Left forelimb (tissue), 1 donor: ENCODE measurements around the gene BPHL.
"Not testable (repeated sequence)": the region's sequence is repeated elsewhere in the genome, so short reads cannot be mapped to it uniquely, and the experiment has no call there.

ENCODE experiments used
- DNase-seq: peaks from one replicate; pipeline ENCODE4 v3.0.0-alpha.2; 2018; ENCODE audit warnings: low spot score

BPHL gene

DNA sequence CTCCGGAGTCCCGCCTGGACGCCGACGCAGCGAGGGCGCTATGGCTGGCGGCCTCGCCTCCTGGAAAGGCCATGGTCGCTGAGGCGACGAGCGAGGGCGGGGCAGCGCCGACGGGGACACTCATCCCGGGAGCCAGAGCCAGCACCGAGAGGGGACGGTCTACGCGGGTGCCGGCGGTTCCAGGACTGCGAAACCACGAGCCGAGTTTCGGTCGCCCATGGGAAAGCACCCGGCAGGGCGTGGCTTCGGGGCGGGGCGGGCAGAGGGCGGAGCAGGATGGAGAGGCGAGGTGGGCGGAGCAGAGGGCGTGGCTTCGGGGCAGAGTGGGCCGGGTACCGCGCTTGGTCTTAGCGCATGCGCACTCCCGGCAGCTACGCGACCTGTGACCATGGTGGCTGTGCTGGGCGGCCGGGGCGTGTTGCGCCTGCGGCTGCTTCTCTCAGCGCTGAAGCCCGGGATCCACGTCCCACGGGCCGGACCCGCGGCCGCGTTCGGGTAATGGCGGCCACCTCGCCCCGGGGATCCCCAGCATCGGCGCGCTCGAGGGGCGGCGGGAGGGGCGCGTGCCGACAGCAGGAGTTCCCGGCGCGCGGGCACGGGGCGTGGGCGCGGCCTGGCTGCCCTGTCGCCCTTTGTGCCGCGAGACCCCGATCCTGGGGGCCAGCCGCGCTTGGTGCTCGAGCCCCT is at the start of gene BPHL:
Gene BPHL (plus strand): TSS at position 359 of the 687 bp plus-strand sequence. CDS start 30 bp downstream, at position 389.
- peak; percentile 99 for DNase-seq

DNA sequence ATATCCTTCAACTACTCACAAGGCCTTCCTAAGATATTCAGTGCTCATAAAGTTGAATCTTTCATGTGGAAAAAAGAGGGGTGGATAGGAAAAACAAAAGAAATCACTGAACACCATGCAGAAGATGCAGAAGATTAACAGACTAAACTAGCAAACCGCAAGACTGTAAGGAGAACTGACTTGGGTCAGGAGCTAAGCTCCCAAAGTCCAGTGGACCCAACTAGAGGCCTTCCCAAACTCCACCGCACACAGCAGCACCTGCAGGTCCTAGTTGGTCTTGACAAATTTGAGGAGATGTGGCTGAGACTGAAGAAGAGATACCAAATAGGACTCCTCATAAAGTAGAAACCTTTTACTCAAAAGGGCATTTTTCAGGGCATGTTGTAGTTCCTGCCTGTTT is 46.9 kb upstream of the BPHL start:
- DNase-seq: no peak

DNA sequence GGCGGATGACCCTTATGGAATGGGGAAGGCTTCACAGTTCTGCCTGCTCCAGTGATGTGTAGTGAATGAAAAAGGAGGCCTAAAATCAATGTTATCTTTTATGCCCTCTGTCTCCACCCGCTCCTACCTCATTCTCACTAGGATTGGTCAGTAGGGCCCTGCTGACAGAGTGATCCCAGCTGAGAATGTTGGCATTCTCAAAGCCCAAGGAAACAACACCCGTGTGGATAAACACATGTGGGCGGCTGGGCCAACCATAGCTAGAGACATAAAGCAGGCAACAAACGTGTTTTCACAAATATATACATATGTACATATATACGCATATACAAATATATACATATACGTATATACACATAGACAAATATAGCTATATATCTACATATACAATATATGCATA is 45.7 kb upstream of the BPHL start:
- DNase-seq: no peak

GRCh38 chr6:3073382-3073781 is 45.1 kb upstream of the BPHL start:
- no peak for DNase-seq

- DNase-seq: no peak
Observed at GRCh38 chr6:3075772-3076113, 42.8 kb upstream of the BPHL start.

DNA sequence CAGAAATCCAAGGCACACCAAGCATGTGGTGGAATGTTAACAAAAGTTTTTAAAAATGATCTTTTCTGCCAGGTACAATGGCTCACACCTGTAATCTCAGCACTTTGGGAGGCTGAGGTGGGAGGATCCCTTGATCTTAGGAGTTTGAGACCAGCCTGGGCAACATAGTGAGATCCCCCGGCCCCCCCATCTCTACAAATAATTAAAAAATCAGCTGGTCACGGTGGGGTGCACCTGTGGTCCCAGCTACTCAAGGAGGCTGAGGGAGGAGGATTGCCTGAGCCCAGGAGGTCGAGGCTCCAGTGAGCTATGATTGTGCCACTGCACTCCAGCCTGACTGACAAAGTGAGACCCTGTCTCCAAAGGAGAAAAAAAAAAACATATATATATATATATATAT is 42.2 kb upstream of the BPHL start:
- no peak for DNase-seq

DNA sequence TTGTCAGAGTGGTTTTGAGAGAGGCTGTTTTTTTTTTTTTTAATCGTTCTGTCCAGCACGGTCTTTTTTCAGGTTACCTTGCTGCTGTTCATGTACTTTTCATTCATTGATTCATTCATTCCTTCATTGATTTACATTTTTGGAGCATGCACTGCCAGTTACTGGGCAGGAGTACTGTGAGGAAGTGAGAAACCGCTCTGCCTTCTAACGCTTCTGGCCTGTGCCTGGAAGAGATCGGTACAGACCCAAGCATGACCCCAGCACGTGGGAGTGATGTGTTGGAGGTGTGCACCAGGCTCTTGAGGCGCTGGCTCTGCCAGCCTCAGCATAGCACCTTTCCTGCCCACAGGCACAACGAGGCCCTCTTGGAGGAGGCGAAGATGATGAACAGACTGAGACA is 41.1 kb upstream of the BPHL start:
- no peak for DNase-seq

- DNase-seq: not testable (repeated sequence)
Observed at GRCh38 chr6:3078952-3079351, 39.6 kb upstream of the BPHL start.

- DNase-seq: no peak
Observed at GRCh38 chr6:3079682-3080081, 38.8 kb upstream of the BPHL start.

- DNase-seq: no peak
Observed at GRCh38 chr6:3081960-3082359, 36.6 kb upstream of the BPHL start.

DNA sequence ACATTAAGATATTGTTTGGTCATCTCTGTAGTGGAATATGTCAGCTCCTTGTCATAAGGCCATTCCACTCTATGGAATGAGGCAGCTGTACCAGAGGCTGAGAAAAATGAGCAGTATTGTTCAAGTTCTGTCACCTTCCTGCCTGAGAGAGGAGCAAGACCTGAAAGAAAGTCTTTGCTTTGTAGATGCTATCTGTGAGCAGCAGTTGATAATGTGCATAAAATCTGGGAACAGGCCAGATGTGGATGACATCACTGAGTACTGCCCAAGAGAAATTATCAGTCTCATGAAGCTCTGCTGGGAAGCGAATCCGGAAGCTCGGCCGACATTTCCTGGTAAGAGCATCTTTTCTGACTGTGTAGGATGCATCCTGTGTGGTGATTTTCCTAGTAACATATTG is 33.4 kb upstream of the BPHL start:
- no peak for DNase-seq

DNA sequence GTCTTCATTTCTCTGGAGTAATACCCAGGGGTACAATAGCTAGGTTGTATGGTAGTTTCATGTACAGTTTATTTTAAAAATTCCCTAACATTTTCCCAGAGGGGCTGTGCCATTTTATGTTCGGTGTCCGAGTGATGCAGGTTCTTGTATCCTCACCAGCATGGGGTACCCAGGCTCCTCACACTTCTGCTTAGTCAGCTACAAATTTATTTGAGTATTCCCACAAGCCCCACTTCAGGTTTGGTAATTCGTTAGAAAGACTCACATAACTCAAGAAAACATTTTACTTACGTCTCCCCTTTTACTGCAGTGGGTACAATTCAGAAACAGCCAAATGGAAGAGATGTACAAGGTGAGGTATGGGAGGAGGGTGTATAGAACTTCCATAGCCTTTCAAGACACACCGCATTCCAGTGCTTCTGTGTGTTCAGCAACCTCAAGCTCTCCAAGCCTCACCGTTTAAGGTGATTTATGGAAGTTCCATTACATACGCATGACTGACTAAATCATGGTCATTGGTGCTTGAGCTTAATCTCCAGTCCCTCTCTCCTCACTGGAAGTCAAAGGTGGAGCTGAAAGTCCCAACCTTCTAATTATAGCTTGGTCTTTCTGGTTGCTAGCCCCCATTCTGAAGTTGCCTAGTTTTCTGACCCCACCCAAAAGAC is 32.1 kb upstream of the BPHL start:
- DNase-seq: no peak

GRCh38 chr6:3088446-3088845 is 30.1 kb upstream of the BPHL start:
- DNase-seq: no peak

- DNase-seq: no peak
Observed at GRCh38 chr6:3088968-3089367, 29.5 kb upstream of the BPHL start.

- no peak for DNase-seq
Observed at GRCh38 chr6:3090013-3090412, 28.5 kb upstream of the BPHL start.

DNA sequence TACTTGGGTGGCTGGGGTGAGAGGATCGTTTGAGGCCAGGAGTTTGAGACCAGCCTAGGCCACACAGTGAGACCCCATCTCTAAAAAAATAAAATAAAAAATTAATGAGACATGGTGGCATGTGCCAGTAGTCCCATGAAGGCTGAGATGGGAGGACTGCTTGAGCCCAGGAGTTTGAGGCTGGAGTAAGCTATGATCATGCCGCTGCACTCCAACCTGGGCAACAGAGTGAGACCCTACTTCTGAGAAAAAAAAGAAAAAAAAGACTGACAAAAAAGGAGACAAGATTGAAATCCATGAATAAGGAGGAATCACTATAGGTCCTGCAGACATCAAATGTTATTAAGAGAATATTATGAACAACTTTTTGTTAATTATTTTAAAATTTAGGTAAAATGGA is 23.7 kb upstream of the BPHL start:
- no peak for DNase-seq

DNA sequence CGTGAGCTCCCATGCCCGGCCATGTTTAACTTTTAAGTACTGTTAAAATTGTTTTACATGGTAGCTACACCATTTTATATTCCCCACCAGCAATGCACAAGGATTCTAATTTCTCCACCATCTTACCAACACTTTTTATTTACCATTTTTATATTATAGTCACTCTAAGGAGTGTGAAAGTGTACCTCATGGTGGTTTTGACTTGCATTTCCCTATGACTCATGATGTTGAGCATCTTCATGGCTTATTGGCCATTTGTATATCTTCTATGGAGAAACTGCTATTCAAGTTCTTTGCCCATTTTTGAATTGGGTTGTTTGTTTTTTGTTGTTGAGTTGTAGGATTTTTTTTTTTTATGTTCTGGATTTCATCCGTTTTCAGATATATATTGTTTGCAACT is 15.6 kb upstream of the BPHL start:
- DNase-seq: no peak

DNA sequence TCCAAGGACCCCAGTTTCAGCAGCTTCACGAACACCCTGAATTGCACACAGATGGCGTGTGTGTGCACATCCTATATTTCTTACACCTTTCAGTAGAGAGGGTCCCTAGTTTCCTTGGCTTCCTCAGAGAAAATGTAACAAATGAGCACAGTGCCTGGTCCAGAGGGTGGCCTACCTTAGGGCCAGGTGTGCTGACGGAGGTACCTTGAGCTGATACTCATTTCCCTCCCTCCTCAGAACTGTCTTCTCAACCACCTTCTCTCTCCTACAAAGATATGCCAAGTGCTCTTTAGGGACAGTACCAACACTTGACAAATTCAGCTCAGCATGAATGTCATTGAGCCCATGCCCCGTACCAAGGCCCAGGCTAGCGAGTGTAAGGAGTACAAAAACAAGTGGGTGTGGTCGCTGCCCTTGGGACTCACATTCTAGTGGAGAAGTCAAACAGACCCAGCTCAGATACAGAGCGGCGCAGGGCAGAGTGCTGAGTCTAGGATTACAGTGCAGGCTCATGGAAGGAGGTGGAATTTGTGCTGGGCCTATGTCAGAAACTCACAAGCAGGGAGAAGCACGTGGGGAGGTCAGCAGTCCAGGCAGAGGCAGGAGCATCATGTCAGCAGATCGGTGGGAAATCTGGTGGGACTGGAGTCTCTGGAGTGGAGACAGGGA is 9.6 kb upstream of the BPHL start:
- DNase-seq: no peak

- no peak for DNase-seq
Observed at GRCh38 chr6:3109761-3110160, 8.8 kb upstream of the BPHL start.

- no peak for DNase-seq
Observed at GRCh38 chr6:3114377-3114776, 4.1 kb upstream of the BPHL start.

GRCh38 chr6:3117912-3118352 is 579 bp upstream of the BPHL start:
- no peak for DNase-seq

- no peak for DNase-seq
Observed at GRCh38 chr6:3119040-3119723, 671 bp downstream of the BPHL start.

- no peak for DNase-seq
Observed at GRCh38 chr6:3120765-3121089, 2.2 kb downstream of the BPHL start.
